ENCODE data around the gene DHRS7B. TPM values are rescaled to one million over a fixed set of nuclear protein-coding genes. Genes with fewer than 3 reads are reported as not detected.

DHRS7B gene
- total RNA-seq, 1 experiment from 2014 or later: 30.0 TPM

- POLR2A ChIA-PET: interaction anchor here (1.9 kb wide), 1 partner anchor 172 kb away, joined by 9 read pairs; the partner anchor contains the start of gene USP22
- Mint-ChIP-seq H3K4me1 (ENCODE audit: low read depth, unreplicated experiment) (peaks cover 29% of the 10 kb centered on the region), H3K36me3 (ENCODE audit: insufficient read depth, unreplicated experiment) (peaks cover 26% of the 10 kb centered on the region), H3K27me3 (ENCODE audit: insufficient read depth, unreplicated experiment) (no peaks in the 10 kb centered on the region), H3K9me3 (ENCODE audit: unreplicated experiment) (no peaks in the 10 kb centered on the region), H3K4me3 (ENCODE audit: unreplicated experiment) (peak overlapping the region; percentile 96), H3K27ac (ENCODE audit: unreplicated experiment) (peak overlapping the region; percentile 98)
- Histone ChIP-seq H3K9me3 (no peaks in the 10 kb centered on the region), H3K27me3 (replicated peaks; ENCODE audit: control insufficient read depth, insufficient read depth, low read length) (no peaks in the 10 kb centered on the region), H3K36me3 (ENCODE audit: control insufficient read depth, insufficient read depth, low read length) (no peaks in the 10 kb centered on the region), H3K4me1 (peaks cover 21% of the 10 kb centered on the region; the same call in 1 of the 2 replicates), H3K4me3 (ENCODE audit: low read depth, low read length) (peak overlapping the region; percentile 89)
- no peak for TF ChIP-seq CTCF (IDR thresholded peaks at IDR 0.05; ENCODE audit: insufficient read depth in 1 of 2, low read depth in 1 of 2, low read length in 1 of 2, severe bottlenecking in 1 of 2, unreplicated experiment in 1 of 2)
- CTCF ChIA-PET: interaction anchor here (0.5 to 1.3 kb wide), 4 partner anchors 64 to 172 kb away, joined by 3 to 4 read pairs (median 4); partner anchors contain the start of gene USP22
- BruUV-seq (replicated peaks): TSS peak; percentile 55
- intact Hi-C loops (cut with micrococcal nuclease; ENCODE audit: unreplicated experiment): loop anchor here (1.0 to 2.0 kb wide), 3 partner anchors 38 to 89 kb away; partner anchors contain the start of genes DHRS7B and NATD1
- DNase-seq: no peak
These were observed 88.2 kb downstream of the DHRS7B start for GRCh38 chr17:21214777-21215541.

GRCh38 chr17:21215935-21216334 is 89.2 kb downstream of the DHRS7B start:
- H3K4me3 ChIP-seq (ENCODE audit: low read depth, low read length): no peak overlapping the region
- TF ChIP-seq CTCF (IDR thresholded peaks at IDR 0.05; ENCODE audit: insufficient read depth in 1 of 2, low read depth in 1 of 2, low read length in 1 of 2, severe bottlenecking in 1 of 2, unreplicated experiment in 1 of 2): no peak

GRCh38 chr17:21217346-21217745 is 90.6 kb downstream of the DHRS7B start:
- Histone ChIP-seq H3K9me3 (no peaks in the 10 kb centered on the region), H3K36me3 (ENCODE audit: control insufficient read depth, insufficient read depth, low read length) (no peaks in the 10 kb centered on the region; the same call in 1 of the 2 replicates), H3K4me3 (ENCODE audit: low read depth, low read length) (no peak overlapping the region), H3K27me3 (replicated peaks; ENCODE audit: control insufficient read depth, insufficient read depth, low read length) (no peaks in the 10 kb centered on the region), H3K4me1 (peaks cover 19% of the 10 kb centered on the region; the same call in 1 of the 2 replicates)
- CTCF ChIA-PET: interaction anchor here (0.6 kb wide), 1 partner anchor 98 kb away, joined by 4 read pairs; no protein-coding TSS in a partner anchor
- Mint-ChIP-seq H3K9me3 (ENCODE audit: unreplicated experiment) (no peaks in the 10 kb centered on the region), H3K4me3 (ENCODE audit: unreplicated experiment) (no peak overlapping the region), H3K4me1 (ENCODE audit: low read depth, unreplicated experiment) (peaks cover 28% of the 10 kb centered on the region), H3K36me3 (ENCODE audit: insufficient read depth, unreplicated experiment) (peaks cover 17% of the 10 kb centered on the region), H3K27me3 (ENCODE audit: insufficient read depth, unreplicated experiment) (no peaks in the 10 kb centered on the region), H3K27ac (ENCODE audit: unreplicated experiment) (no peak overlapping the region)
- TF ChIP-seq CTCF (IDR thresholded peaks at IDR 0.05; ENCODE audit: insufficient read depth in 1 of 2, low read depth in 1 of 2, low read length in 1 of 2, severe bottlenecking in 1 of 2, unreplicated experiment in 1 of 2): no peak
- intact Hi-C loops (cut with micrococcal nuclease; ENCODE audit: unreplicated experiment): no loop called here
- BruUV-seq (replicated peaks): no TSS peak
- POLR2A ChIA-PET: no interaction called here
- no peak for DNase-seq

More at GRCh38 chr17:21215935-21216334, 89.2 kb downstream of the DHRS7B start:
- ChIA-PET POLR2A (interaction anchor here (0.6 kb wide), 1 partner anchor 36 kb away, joined by 4 read pairs; no protein-coding TSS in a partner anchor), CTCF (no interaction called here)
- Histone ChIP-seq H3K9me3 (no peaks in the 10 kb centered on the region), H3K4me1 (peaks cover 21% of the 10 kb centered on the region; the same call in 1 of the 2 replicates), H3K27me3 (replicated peaks; ENCODE audit: control insufficient read depth, insufficient read depth, low read length) (no peaks in the 10 kb centered on the region), H3K36me3 (ENCODE audit: control insufficient read depth, insufficient read depth, low read length) (no peaks in the 10 kb centered on the region; the same call in 1 of the 2 replicates)
- peaks cover 29% of the 10 kb centered on the region for H3K4me1 Mint-ChIP-seq (ENCODE audit: low read depth, unreplicated experiment)
- no peaks in the 10 kb centered on the region for H3K9me3 Mint-ChIP-seq (ENCODE audit: unreplicated experiment)
- DNase-seq: no peak
- intact Hi-C loops (cut with micrococcal nuclease; ENCODE audit: unreplicated experiment): loop anchor here (2.0 kb wide), 1 partner anchor 59 kb away; no protein-coding TSS in a partner anchor
- H3K27me3 Mint-ChIP-seq (ENCODE audit: insufficient read depth, unreplicated experiment): no peaks in the 10 kb centered on the region
- peak overlapping the region; percentile 96 for H3K4me3 Mint-ChIP-seq (ENCODE audit: unreplicated experiment)
- peak overlapping the region; percentile 98 for H3K27ac Mint-ChIP-seq (ENCODE audit: unreplicated experiment)
- BruUV-seq (replicated peaks): no TSS peak
- peaks cover 20% of the 10 kb centered on the region for H3K36me3 Mint-ChIP-seq (ENCODE audit: insufficient read depth, unreplicated experiment)
